ENCODE results near the gene CAMKMT.

Gene CAMKMT

GRCh38 chr2:44649381-44649780 is 287.6 kb downstream of the CAMKMT start:
- Histone ChIP-seq H3K4me1 (ENCODE audit: control insufficient read depth, insufficient read depth, low read length) (no peaks in the 10 kb centered on the region), H3K27me3 (ENCODE audit: control insufficient read depth, insufficient read depth, low read length, poor library complexity, severe bottlenecking) (no peaks in the 10 kb centered on the region), H3K4me3 (ENCODE audit: insufficient read depth, low read depth, low read length) (no peak overlapping the region), H3K36me3 (ENCODE audit: control insufficient read depth, insufficient read depth, low read length) (no peaks in the 10 kb centered on the region), H3K27ac (ENCODE audit: insufficient read depth, low read depth, low read length, poor library complexity, severe bottlenecking) (no peak overlapping the region), H3K9me3 (ENCODE audit: control insufficient read depth, low read length) (no peaks in the 10 kb centered on the region)
- 71 to 77% methylated on average over 1 to 2 of the region's 2 CpGs for WGBS, 2 experiments

- H3K27ac ChIP-seq (ENCODE audit: insufficient read depth, low read depth, low read length, poor library complexity, severe bottlenecking), result no peak overlapping the region
- no peak overlapping the region for H3K4me3 ChIP-seq (ENCODE audit: insufficient read depth, low read depth, low read length)
- 82 to 86% methylated on average over 1 of the region's 1 CpG for WGBS, 2 experiments
- H3K9me3 ChIP-seq (ENCODE audit: control insufficient read depth, low read length), result no peaks in the 10 kb centered on the region
- H3K4me1 ChIP-seq (ENCODE audit: control insufficient read depth, insufficient read depth, low read length), result no peaks in the 10 kb centered on the region
- H3K27me3 ChIP-seq (ENCODE audit: control insufficient read depth, insufficient read depth, low read length, poor library complexity, severe bottlenecking), result no peaks in the 10 kb centered on the region
- H3K36me3 ChIP-seq (ENCODE audit: control insufficient read depth, insufficient read depth, low read length), result no peaks in the 10 kb centered on the region
Measured at GRCh38 chr2:44650796-44651195, 289.0 kb downstream of the CAMKMT start.

- Histone ChIP-seq H3K27me3 (ENCODE audit: control insufficient read depth, insufficient read depth, low read length, poor library complexity, severe bottlenecking) (no peaks in the 10 kb centered on the region), H3K27ac (ENCODE audit: insufficient read depth, low read depth, low read length, poor library complexity, severe bottlenecking) (no peak overlapping the region), H3K9me3 (ENCODE audit: control insufficient read depth, low read length) (no peaks in the 10 kb centered on the region), H3K4me1 (ENCODE audit: control insufficient read depth, insufficient read depth, low read length) (no peaks in the 10 kb centered on the region), H3K36me3 (ENCODE audit: control insufficient read depth, insufficient read depth, low read length) (no peaks in the 10 kb centered on the region), H3K4me3 (ENCODE audit: insufficient read depth, low read depth, low read length) (no peak overlapping the region)
- 93 to 97% methylated on average over 1 of the region's 1 CpG for WGBS, 2 experiments
Measured at GRCh38 chr2:44651974-44652373, 290.2 kb downstream of the CAMKMT start.

- Histone ChIP-seq H3K4me1 (ENCODE audit: control insufficient read depth, insufficient read depth, low read length) (no peaks in the 10 kb centered on the region), H3K9me3 (ENCODE audit: control insufficient read depth, low read length) (no peaks in the 10 kb centered on the region), H3K27ac (ENCODE audit: insufficient read depth, low read depth, low read length, poor library complexity, severe bottlenecking) (no peak overlapping the region), H3K4me3 (ENCODE audit: insufficient read depth, low read depth, low read length) (no peak overlapping the region), H3K27me3 (ENCODE audit: control insufficient read depth, insufficient read depth, low read length, poor library complexity, severe bottlenecking) (no peaks in the 10 kb centered on the region), H3K36me3 (ENCODE audit: control insufficient read depth, insufficient read depth, low read length) (no peaks in the 10 kb centered on the region)
- 75 to 81% methylated on average over 4 of the region's 4 CpGs for WGBS, 2 experiments
Measured at GRCh38 chr2:44652701-44653100, 291.0 kb downstream of the CAMKMT start.

- no peaks in the 10 kb centered on the region for H3K36me3 ChIP-seq (ENCODE audit: control insufficient read depth, insufficient read depth, low read length)
- H3K4me3 ChIP-seq (ENCODE audit: insufficient read depth, low read depth, low read length), result no peak overlapping the region
- 79% methylated on average over 5 of the region's 5 CpGs for WGBS, 2 experiments
- no peaks in the 10 kb centered on the region for H3K9me3 ChIP-seq (ENCODE audit: control insufficient read depth, low read length)
- no peaks in the 10 kb centered on the region for H3K27me3 ChIP-seq (ENCODE audit: control insufficient read depth, insufficient read depth, low read length, poor library complexity, severe bottlenecking)
- H3K4me1 ChIP-seq (ENCODE audit: control insufficient read depth, insufficient read depth, low read length), result no peaks in the 10 kb centered on the region
- H3K27ac ChIP-seq (ENCODE audit: insufficient read depth, low read depth, low read length, poor library complexity, severe bottlenecking), result no peak overlapping the region
Measured at GRCh38 chr2:44655401-44655864, 293.7 kb downstream of the CAMKMT start.

GRCh38 chr2:44656460-44656859 is 294.7 kb downstream of the CAMKMT start:
- Histone ChIP-seq H3K4me3 (ENCODE audit: insufficient read depth, low read depth, low read length) (no peak overlapping the region), H3K36me3 (ENCODE audit: control insufficient read depth, insufficient read depth, low read length) (no peaks in the 10 kb centered on the region), H3K27me3 (ENCODE audit: control insufficient read depth, insufficient read depth, low read length, poor library complexity, severe bottlenecking) (no peaks in the 10 kb centered on the region), H3K27ac (ENCODE audit: insufficient read depth, low read depth, low read length, poor library complexity, severe bottlenecking) (no peak overlapping the region), H3K9me3 (ENCODE audit: control insufficient read depth, low read length) (no peaks in the 10 kb centered on the region), H3K4me1 (ENCODE audit: control insufficient read depth, insufficient read depth, low read length) (no peaks in the 10 kb centered on the region)
- 35 to 42% methylated on average over 2 of the region's 2 CpGs for WGBS, 2 experiments

GRCh38 chr2:44663471-44664073 is 301.8 kb downstream of the CAMKMT start:
- no peaks in the 10 kb centered on the region for H3K36me3 ChIP-seq (ENCODE audit: control insufficient read depth, insufficient read depth, low read length)
- no peak overlapping the region for H3K27ac ChIP-seq (ENCODE audit: insufficient read depth, low read depth, low read length, poor library complexity, severe bottlenecking)
- WGBS, 2 experiments, result 100% methylated on average over 1 of the region's 1 CpG
- no peaks in the 10 kb centered on the region for H3K27me3 ChIP-seq (ENCODE audit: control insufficient read depth, insufficient read depth, low read length, poor library complexity, severe bottlenecking)
- H3K9me3 ChIP-seq (ENCODE audit: control insufficient read depth, low read length), result no peaks in the 10 kb centered on the region
- H3K4me3 ChIP-seq (ENCODE audit: insufficient read depth, low read depth, low read length), result no peak overlapping the region
- H3K4me1 ChIP-seq (ENCODE audit: control insufficient read depth, insufficient read depth, low read length), result no peaks in the 10 kb centered on the region

GRCh38 chr2:44668336-44668735 is 306.6 kb downstream of the CAMKMT start:
- no peaks in the 10 kb centered on the region for H3K27me3 ChIP-seq (ENCODE audit: control insufficient read depth, insufficient read depth, low read length, poor library complexity, severe bottlenecking)
- no peak overlapping the region for H3K4me3 ChIP-seq (ENCODE audit: insufficient read depth, low read depth, low read length)
- peaks cover 9% of the 10 kb centered on the region for H3K4me1 ChIP-seq (ENCODE audit: control insufficient read depth, insufficient read depth, low read length)
- no peaks in the 10 kb centered on the region for H3K9me3 ChIP-seq (ENCODE audit: control insufficient read depth, low read length)
- no peaks in the 10 kb centered on the region for H3K36me3 ChIP-seq (ENCODE audit: control insufficient read depth, insufficient read depth, low read length)
- 71 to 75% methylated on average over 5 of the region's 5 CpGs for WGBS, 2 experiments
- H3K27ac ChIP-seq (ENCODE audit: insufficient read depth, low read depth, low read length, poor library complexity, severe bottlenecking), result no peak overlapping the region

- Histone ChIP-seq H3K9me3 (ENCODE audit: control insufficient read depth, low read length) (no peaks in the 10 kb centered on the region), H3K4me1 (ENCODE audit: control insufficient read depth, insufficient read depth, low read length) (peaks cover 15% of the 10 kb centered on the region), H3K27me3 (ENCODE audit: control insufficient read depth, insufficient read depth, low read length, poor library complexity, severe bottlenecking) (no peaks in the 10 kb centered on the region), H3K27ac (ENCODE audit: insufficient read depth, low read depth, low read length, poor library complexity, severe bottlenecking) (no peak overlapping the region), H3K4me3 (ENCODE audit: insufficient read depth, low read depth, low read length) (no peak overlapping the region), H3K36me3 (ENCODE audit: control insufficient read depth, insufficient read depth, low read length) (no peaks in the 10 kb centered on the region)
- WGBS, 2 experiments, result 81 to 86% methylated on average over 2 of the region's 2 CpGs
Measured at GRCh38 chr2:44671276-44671675, 309.5 kb downstream of the CAMKMT start.

- no peaks in the 10 kb centered on the region for H3K36me3 ChIP-seq (ENCODE audit: control insufficient read depth, insufficient read depth, low read length)
- no peaks in the 10 kb centered on the region for H3K9me3 ChIP-seq (ENCODE audit: control insufficient read depth, low read length)
- peaks cover 15% of the 10 kb centered on the region for H3K4me1 ChIP-seq (ENCODE audit: control insufficient read depth, insufficient read depth, low read length)
- 84 to 88% methylated on average over 4 to 5 of the region's 5 CpGs for WGBS, 2 experiments
- no peaks in the 10 kb centered on the region for H3K27me3 ChIP-seq (ENCODE audit: control insufficient read depth, insufficient read depth, low read length, poor library complexity, severe bottlenecking)
- H3K27ac ChIP-seq (ENCODE audit: insufficient read depth, low read depth, low read length, poor library complexity, severe bottlenecking), result no peak overlapping the region
- H3K4me3 ChIP-seq (ENCODE audit: insufficient read depth, low read depth, low read length), result no peak overlapping the region
Measured at GRCh38 chr2:44671916-44672315, 310.2 kb downstream of the CAMKMT start.

- Histone ChIP-seq H3K4me3 (ENCODE audit: insufficient read depth, low read depth, low read length) (no peak overlapping the region), H3K27me3 (ENCODE audit: control insufficient read depth, insufficient read depth, low read length, poor library complexity, severe bottlenecking) (no peaks in the 10 kb centered on the region), H3K9me3 (ENCODE audit: control insufficient read depth, low read length) (no peaks in the 10 kb centered on the region), H3K4me1 (ENCODE audit: control insufficient read depth, insufficient read depth, low read length) (peaks cover 15% of the 10 kb centered on the region), H3K36me3 (ENCODE audit: control insufficient read depth, insufficient read depth, low read length) (no peaks in the 10 kb centered on the region), H3K27ac (ENCODE audit: insufficient read depth, low read depth, low read length, poor library complexity, severe bottlenecking) (no peak overlapping the region)
- WGBS, 2 experiments, result 54 to 81% methylated on average over 1 of the region's 1 CpG
Measured at GRCh38 chr2:44672431-44672830, 310.7 kb downstream of the CAMKMT start.

All from ectodermal cell (in vitro differentiated cells).